C4-2B (cell line): ENCODE measurements around the gene DNAJA3.

Source experiments
- H3K27ac ChIP-seq: fragments of 450-650 bp; 2 replicates; pipeline ENCODE4 v1.5.1; 2017
- CTCF ChIP-seq: fragments of 450-650 bp; conservative IDR thresholded peaks from 2 replicates; pipeline ENCODE4 v1.5.1; 2017; ENCODE audit warnings: mild to moderate bottlenecking
- ZFX ChIP-seq: fragments of 450-650 bp; IDR thresholded peaks from 2 replicates; pipeline ENCODE4 v1.6.1; 2017

Gene DNAJA3

GRCh38 chr16:4450931-4451519 lies 25.4 kb downstream of the DNAJA3 start:
- no peak for TF ChIP-seq CTCF
- no peak for TF ChIP-seq ZFX
- H3K27ac ChIP-seq, result no peak overlapping the region

DNA sequence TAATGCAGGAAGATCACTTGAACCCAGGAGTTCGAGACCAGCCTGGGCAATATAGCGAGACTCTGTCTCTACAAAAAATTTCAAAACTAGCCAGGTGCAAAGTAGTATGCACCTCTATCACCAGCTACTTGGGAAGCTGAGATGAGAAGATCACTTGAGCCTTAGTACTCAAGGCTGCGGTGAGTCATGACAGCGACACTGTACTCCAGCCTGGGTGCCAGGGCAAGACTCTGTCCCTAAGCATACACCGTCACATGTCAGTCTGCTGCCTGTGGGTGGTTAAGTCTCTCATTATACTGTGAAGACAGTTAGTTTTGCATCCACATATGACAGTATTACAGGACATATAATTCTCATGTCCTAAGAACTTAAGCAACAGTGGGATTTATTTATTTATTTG lies 27.0 kb downstream of the DNAJA3 start:
- TF ChIP-seq CTCF (no peak), ZFX (no peak)
- H3K27ac ChIP-seq, result no peak overlapping the region

DNA sequence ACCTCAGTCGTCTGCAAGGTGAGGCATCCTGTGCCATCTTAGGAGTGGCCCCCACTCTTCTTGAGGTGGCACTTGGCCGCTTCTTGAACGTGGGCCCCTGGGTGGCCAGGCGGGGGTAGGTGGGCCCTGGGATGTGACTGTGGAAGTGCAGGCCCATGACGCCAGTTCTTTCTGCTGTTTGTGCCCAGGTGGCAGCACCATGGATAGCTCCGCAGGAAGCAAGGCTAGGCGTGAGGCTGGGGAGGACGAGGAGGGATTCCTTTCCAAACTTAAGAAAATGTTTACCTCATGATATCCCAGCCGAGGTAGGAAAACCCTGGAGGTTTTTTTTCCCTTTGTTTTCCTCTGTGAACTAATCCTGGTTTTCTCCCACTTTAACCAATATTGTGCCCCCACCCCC lies 29.0 kb downstream of the DNAJA3 start:
- no peak overlapping the region for H3K27ac ChIP-seq
- no peak for TF ChIP-seq CTCF

GRCh38 chr16:4455081-4455480 lies 29.4 kb downstream of the DNAJA3 start:
- TF ChIP-seq CTCF (no peak), ZFX (no peak)
- no peak overlapping the region for H3K27ac ChIP-seq

DNA sequence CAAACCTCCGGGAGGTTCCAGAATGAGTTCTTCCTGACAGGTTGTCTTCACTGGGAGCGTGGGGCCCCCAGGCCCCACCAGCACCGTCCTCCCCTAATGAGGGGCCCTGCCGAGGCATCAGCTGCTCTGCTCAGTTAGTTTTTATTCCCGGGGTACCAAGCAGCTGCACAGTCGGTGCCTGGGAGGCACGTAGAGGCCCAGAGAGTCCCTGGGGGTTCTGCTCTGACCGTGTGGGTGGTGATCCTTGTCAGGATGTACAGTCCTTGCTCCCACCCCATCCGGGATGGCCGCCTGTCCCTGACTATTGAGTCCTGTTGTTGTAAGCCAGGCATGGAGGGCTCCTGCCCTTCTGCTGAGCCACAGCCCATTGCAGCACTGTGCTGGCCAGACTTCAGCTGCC lies 30.3 kb downstream of the DNAJA3 start:
- no peak overlapping the region for H3K27ac ChIP-seq
- TF ChIP-seq ZFX (no peak), CTCF (no peak)

- H3K27ac ChIP-seq, result no peak overlapping the region
- TF ChIP-seq ZFX, result no peak
- TF ChIP-seq CTCF, result no peak
Observed at GRCh38 chr16:4460936-4461249, 35.2 kb downstream of the DNAJA3 start.

DNA sequence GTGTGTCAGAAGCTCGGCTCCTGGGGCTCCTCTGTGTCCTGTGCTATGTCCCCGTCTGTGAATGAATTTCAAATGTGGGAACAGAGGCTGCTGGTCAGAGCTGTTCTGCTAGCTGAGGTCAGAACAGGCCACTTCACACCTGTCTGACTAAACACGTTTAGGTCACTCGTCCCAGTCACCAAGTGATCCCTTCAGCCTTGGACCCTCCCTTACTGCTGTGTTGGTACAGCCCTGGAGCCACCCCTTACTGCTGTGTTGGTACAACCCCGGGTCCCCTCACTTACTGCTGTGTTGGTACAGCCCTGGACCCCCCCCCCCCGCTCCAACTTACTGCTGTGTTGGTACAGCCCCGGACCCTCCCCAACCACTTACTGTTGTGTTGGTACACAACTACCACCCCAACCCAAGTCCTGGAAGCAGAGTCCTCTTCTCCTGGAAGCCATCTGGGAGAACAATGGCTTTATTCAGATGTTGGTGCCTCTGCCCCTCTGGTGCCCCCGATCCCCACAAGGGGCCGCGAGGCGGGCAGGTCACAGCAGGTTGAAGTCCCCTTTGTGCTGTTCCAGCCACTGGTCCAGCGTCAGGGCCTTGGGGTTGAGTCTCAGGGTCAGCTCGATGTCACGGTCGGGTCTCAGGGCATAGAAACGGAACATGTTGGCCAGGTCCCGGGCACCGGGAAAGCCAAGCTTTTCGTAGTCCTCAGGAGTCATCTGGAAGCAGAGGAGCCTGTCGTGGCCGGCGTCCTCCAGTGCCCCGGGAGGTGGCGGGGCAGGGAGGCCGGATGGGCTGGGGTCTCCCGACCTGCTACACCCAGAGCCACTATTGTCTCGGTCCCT lies 35.8 kb downstream of the DNAJA3 start:
- no peak for TF ChIP-seq CTCF
- TF ChIP-seq ZFX, result no peak
- H3K27ac ChIP-seq, result no peak overlapping the region
